ENCODE results near the gene FSTL4. TPM values are rescaled to one million over a fixed set of nuclear protein-coding genes. Genes with fewer than 3 reads are reported as not detected.
A peak's percentile ranks its signal among the peaks of the same experiment; 100 is the strongest.
"Not testable (repeated sequence)": the region's sequence is repeated elsewhere in the genome, so short reads cannot be mapped to it uniquely, and the experiment has no call there.

Gene FSTL4
- total RNA-seq, 1 experiment from 2014 or later: 2.1 TPM

- in situ Hi-C loops (cut with HindIII; ENCODE audit: low pct_unique_long_range_greater_than_20kb, low sequenced_read_pairs): no loop called here
- DNase-seq (ENCODE audit: low read depth, low spot score): no peak
Observed at GRCh38 chr5:133397348-133397747, 215.0 kb downstream of the FSTL4 start.

GRCh38 chr5:133396814-133397213, 215.5 kb downstream of the FSTL4 start:
- no peak for DNase-seq (ENCODE audit: low read depth, low spot score)
- in situ Hi-C loops (cut with HindIII; ENCODE audit: low pct_unique_long_range_greater_than_20kb, low sequenced_read_pairs): no loop called here

- no peak for DNase-seq (ENCODE audit: low read depth, low spot score)
- in situ Hi-C loops (cut with HindIII; ENCODE audit: low pct_unique_long_range_greater_than_20kb, low sequenced_read_pairs): no loop called here
Observed at GRCh38 chr5:133396187-133396741, 216.1 kb downstream of the FSTL4 start.

GRCh38 chr5:133395207-133395606, 217.1 kb downstream of the FSTL4 start:
- DNase-seq (ENCODE audit: low read depth, low spot score); in situ Hi-C loops (cut with HindIII; ENCODE audit: low pct_unique_long_range_greater_than_20kb, low sequenced_read_pairs): not testable (repeated sequence)

- in situ Hi-C loops (cut with HindIII; ENCODE audit: low pct_unique_long_range_greater_than_20kb, low sequenced_read_pairs); DNase-seq (ENCODE audit: low read depth, low spot score): not testable (repeated sequence)
Observed at GRCh38 chr5:133394477-133394817, 217.9 kb downstream of the FSTL4 start.

GRCh38 chr5:133393776-133394476, 218.4 kb downstream of the FSTL4 start:
- in situ Hi-C loops (cut with HindIII; ENCODE audit: low pct_unique_long_range_greater_than_20kb, low sequenced_read_pairs): no loop called here
- DNase-seq (ENCODE audit: low read depth, low spot score): no peak

- no peak for DNase-seq (ENCODE audit: low read depth, low spot score)
- in situ Hi-C loops (cut with HindIII; ENCODE audit: low pct_unique_long_range_greater_than_20kb, low sequenced_read_pairs): no loop called here
Observed at GRCh38 chr5:133392448-133392847, 219.9 kb downstream of the FSTL4 start.

- in situ Hi-C loops (cut with HindIII; ENCODE audit: low pct_unique_long_range_greater_than_20kb, low sequenced_read_pairs): no loop called here
- DNase-seq (ENCODE audit: low read depth, low spot score): no peak
Observed at GRCh38 chr5:133391354-133392136, 220.8 kb downstream of the FSTL4 start.

GRCh38 chr5:133390416-133391353, 221.7 kb downstream of the FSTL4 start:
- in situ Hi-C loops (cut with HindIII; ENCODE audit: low pct_unique_long_range_greater_than_20kb, low sequenced_read_pairs): no loop called here
- DNase-seq (ENCODE audit: low read depth, low spot score): no peak

- in situ Hi-C loops (cut with HindIII; ENCODE audit: low pct_unique_long_range_greater_than_20kb, low sequenced_read_pairs): no loop called here
- no peak for DNase-seq (ENCODE audit: low read depth, low spot score)
Observed at GRCh38 chr5:133389066-133389590, 223.2 kb downstream of the FSTL4 start.

- in situ Hi-C loops (cut with HindIII; ENCODE audit: low pct_unique_long_range_greater_than_20kb, low sequenced_read_pairs): no loop called here
- no peak for DNase-seq (ENCODE audit: low read depth, low spot score)
Observed at GRCh38 chr5:133387621-133388020, 224.7 kb downstream of the FSTL4 start.

- peak; percentile 10 for DNase-seq (ENCODE audit: low read depth, low spot score)
- in situ Hi-C loops (cut with HindIII; ENCODE audit: low pct_unique_long_range_greater_than_20kb, low sequenced_read_pairs): no loop called here
Observed at GRCh38 chr5:133387091-133387490, 225.2 kb downstream of the FSTL4 start.

- no peak for DNase-seq (ENCODE audit: low read depth, low spot score)
- in situ Hi-C loops (cut with HindIII; ENCODE audit: low pct_unique_long_range_greater_than_20kb, low sequenced_read_pairs): no loop called here
Observed at GRCh38 chr5:133386662-133387061, 225.7 kb downstream of the FSTL4 start.

- in situ Hi-C loops (cut with HindIII; ENCODE audit: low pct_unique_long_range_greater_than_20kb, low sequenced_read_pairs): no loop called here
- DNase-seq (ENCODE audit: low read depth, low spot score): no peak
Observed at GRCh38 chr5:133385346-133385745, 227.0 kb downstream of the FSTL4 start.

- in situ Hi-C loops (cut with HindIII; ENCODE audit: low pct_unique_long_range_greater_than_20kb, low sequenced_read_pairs): no loop called here
- no peak for DNase-seq (ENCODE audit: low read depth, low spot score)
Observed at GRCh38 chr5:133384903-133385302, 227.4 kb downstream of the FSTL4 start.

GRCh38 chr5:133384120-133384855, 228.1 kb downstream of the FSTL4 start:
- in situ Hi-C loops (cut with HindIII; ENCODE audit: low pct_unique_long_range_greater_than_20kb, low sequenced_read_pairs): no loop called here
- DNase-seq (ENCODE audit: low read depth, low spot score): no peak

GRCh38 chr5:133383580-133383939, 228.8 kb downstream of the FSTL4 start:
- in situ Hi-C loops (cut with HindIII; ENCODE audit: low pct_unique_long_range_greater_than_20kb, low sequenced_read_pairs): no loop called here
- no peak for DNase-seq (ENCODE audit: low read depth, low spot score)
